GM12878 (cell line): ENCODE data around the gene PIEZO2. TPM values are rescaled to one million over a fixed set of nuclear protein-coding genes. Genes with fewer than 3 reads are reported as not detected.

Experiments used
- ATAC-seq: fragments of 200-7000 bp; cut with Tn5 transposase; 3 replicates; pipeline ENCODE4 v1.9.1; 2020; ENCODE audit warnings: mild to moderate bottlenecking, moderate library complexity
- BruUV-seq: library from RNA; stranded (reverse); fragments of 400-500 nt; replicated peaks from 2 replicates; lab custom pipeline; 2021; lab: Mats Ljungman, UMichigan
- CTCF ChIA-PET: fragments of 300-600 bp; sonication (Branson Sonifier 250); formaldehyde crosslinking; extraction: SDS; loops from one replicate; lab custom pipeline; 2021; ENCODE audit warnings: inconsistent platforms; lab: Yijun Ruan, JAX
- POLR2A ChIA-PET: fragments of 350-600 bp; formaldehyde crosslinking; extraction: SDS; loops from one replicate; lab custom pipeline; 2021; ENCODE audit warnings: inconsistent platforms; lab: Charles Lee
- RAD21 ChIA-PET: fragments of 300-600 bp; sonication (Branson Sonifier 250); formaldehyde crosslinking; loops from one replicate; lab custom pipeline; 2023; ENCODE audit warnings: antibody characterized with exemption; ENCODE audit not compliant: unreplicated experiment; lab: Charles Lee
- SMC1A ChIA-PET: fragments of 300-600 bp; sonication (Branson Sonifier 250); formaldehyde crosslinking; loops from one replicate; lab custom pipeline; 2023; ENCODE audit not compliant: unreplicated experiment, uncharacterized antibody; lab: Charles Lee
- DNase-seq: peaks from one replicate; pipeline ENCODE4 v3.0.0-alpha.2; 2011; ENCODE audit warnings: low read depth, low spot score
- FAIRE-seq: peaks from 3 replicates; lab custom pipeline; 2011; peaks lifted over from hg19 to GRCh38; lab: Jason Lieb, UNC
- H2AFZ ChIP-seq: 2 replicates; pipeline ENCODE4 v1.6.0; 2011; ENCODE audit warnings: low read depth, low read length, control low read depth; ENCODE audit not compliant: control insufficient read depth
- H3K27ac ChIP-seq: 2 replicates; pipeline ENCODE4 v1.5.1; 2011; ENCODE audit warnings: control low read depth; ENCODE audit not compliant: control insufficient read depth, insufficient read depth
- H3K27me3 ChIP-seq, 2 experiments: replicated peaks in 1 of 2; 2 replicates each; pipeline versions ENCODE4 v1.6.0 to v1.6.1; 2011; ENCODE audit warnings: low read length in 1 of 2; ENCODE audit not compliant: control insufficient read depth in 2 of 2, insufficient read depth in 2 of 2
- H3K36me3 ChIP-seq, 2 experiments: 2 replicates each; pipeline ENCODE4 v1.5.1; 2011; ENCODE audit warnings: low read length in 1 of 2; ENCODE audit not compliant: control insufficient read depth in 2 of 2, insufficient read depth in 2 of 2
- H3K4me1 ChIP-seq: 2 replicates; pipeline ENCODE4 v1.6.1; 2011; ENCODE audit warnings: mild to moderate bottlenecking, low read length, moderate library complexity, mixed read lengths; ENCODE audit not compliant: control insufficient read depth, insufficient read depth
- H3K4me2 ChIP-seq: 2 replicates; pipeline ENCODE4 v1.6.0; 2011; ENCODE audit warnings: control low read depth; ENCODE audit not compliant: control insufficient read depth, insufficient read depth
- H3K4me3 ChIP-seq: fragments of 200-600 bp; sonication (generic); 2 replicates; pipeline ENCODE4 v1.5.1; 2016
- H3K79me2 ChIP-seq: 2 replicates; pipeline ENCODE4 v1.6.0; 2011; ENCODE audit warnings: low read length; ENCODE audit not compliant: control insufficient read depth, insufficient read depth
- H3K9ac ChIP-seq: 2 replicates; pipeline ENCODE4 v1.8.0; 2011; ENCODE audit warnings: low read length, control low read depth, mixed read lengths; ENCODE audit not compliant: control insufficient read depth, insufficient read depth
- H3K9me3 ChIP-seq: replicated peaks from 3 replicates; pipeline ENCODE4 v1.5.1; 2011; ENCODE audit warnings: mild to moderate bottlenecking, low read length; ENCODE audit not compliant: control insufficient read depth, insufficient read depth
- H4K20me1 ChIP-seq: 2 replicates; pipeline ENCODE4 v1.6.0; 2011; ENCODE audit not compliant: control insufficient read depth, insufficient read depth
- BACH1 ChIP-seq: fragments of 450-650 bp; IDR thresholded peaks from 2 replicates; pipeline ENCODE4 v1.6.1; 2017; ENCODE audit warnings: mild to moderate bottlenecking, borderline replicate concordance
- CBX3 ChIP-seq: fragments of 200-600 bp; sonication (generic); IDR thresholded peaks from 2 replicates; pipeline ENCODE4 v1.6.1; 2016; ENCODE audit warnings: low read depth, borderline replicate concordance
- DPF2 ChIP-seq: fragments of 450-650 bp; IDR thresholded peaks from 2 replicates; pipeline ENCODE4 v1.6.1; 2017; ENCODE audit warnings: mild to moderate bottlenecking
- ESRRA ChIP-seq: IDR thresholded peaks from 2 replicates; pipeline ENCODE4 v1.6.1; 2012; ENCODE audit warnings: mild to moderate bottlenecking, low read length, improper control_type of control experiment
- ETV6 ChIP-seq, 2 experiments: fragments of 450-650 bp in 1 of 2; IDR thresholded peaks in 1 of 2; conservative IDR thresholded peaks in 1 of 2; 2 replicates each; pipeline ENCODE4 v1.6.1; 2014; ENCODE audit warnings: antibody characterized with exemption in 1 of 2, borderline replicate concordance in 1 of 2, low read depth in 1 of 2, mild to moderate bottlenecking in 1 of 2, moderate library complexity in 1 of 2
- FOXM1 ChIP-seq: IDR thresholded peaks from 2 replicates; pipeline ENCODE4 v1.6.1; 2012; ENCODE audit warnings: low read depth, mild to moderate bottlenecking, inconsistent platforms, low read length, moderate library complexity
- HDAC2 ChIP-seq: fragments of 200-600 bp; sonication (generic); IDR thresholded peaks from 2 replicates; pipeline ENCODE4 v1.6.1; 2017
- LARP7 ChIP-seq: fragments of 450-650 bp; IDR thresholded peaks from 2 replicates; pipeline ENCODE4 v1.6.1; 2017; ENCODE audit warnings: mild to moderate bottlenecking
- NRF1 ChIP-seq: conservative IDR thresholded peaks from 2 replicates; pipeline ENCODE4 v1.6.1; 2011; ENCODE audit warnings: mild to moderate bottlenecking, low read depth, low read length, improper control_type of control experiment
- RAD21 ChIP-seq: IDR thresholded peaks from 2 replicates; pipeline ENCODE4 v1.6.1; 2011; ENCODE audit warnings: mild to moderate bottlenecking, low read depth, low read length, moderate library complexity; ENCODE audit not compliant: insufficient read depth
- TCF7 ChIP-seq: IDR thresholded peaks from 2 replicates; pipeline ENCODE4 v1.6.1; 2014; ENCODE audit warnings: antibody characterized with exemption, borderline replicate concordance
- ZSCAN29 ChIP-seq: fragments of 450-650 bp; IDR thresholded peaks from 2 replicates; pipeline ENCODE4 v1.6.1; 2017; ENCODE audit warnings: mild to moderate bottlenecking, moderate library complexity
- WGBS: methylation state at CpG from one replicate; pipeline ENCODE4 v1.1.6; 2016; ENCODE audit warnings: low lambda C conversion rate; ENCODE audit not compliant: insufficient replicate concordance, insufficient coverage; ENCODE audit errors: missing lambda C conversion rate; 5-methylcytosine and 5-hydroxymethylcytosine counted together
- in situ Hi-C: fragments of 300-500 bp; cut with MboI; formaldehyde crosslinking; loops from 9 replicates; pipeline ENCODE4 v1.14.3; 2018; ENCODE audit warnings: mixed read lengths
- intact Hi-C: fragments of 100-400 bp; cut with micrococcal nuclease; formaldehyde crosslinking; loops from one replicate; pipeline ENCODE4 v1.14.2; 2022; ENCODE audit not compliant: unreplicated experiment
- polyA plus RNA-seq, 11 experiments: library from polyadenylated mRNA; depleted of rRNA in 4 of 11; unstranded in 6 of 11; stranded (reverse) in 5 of 11; fragments of >200 nt; fragmentation: Nextera tagmentation in 4 of 11; fragmentation: Illumina TruSeq in 1 of 11; extraction: Ambion mirVana in 4 of 11; extraction: Trizol in 1 of 11; gene quantifications; 1 replicate in 1 of 11; 2 replicates in 10 of 11; pipeline versions ENCODE4 v1.2.1 to v1.2.3, GENCODE V29; 2011 to 2016; ENCODE audit warnings: inconsistent platforms in 2 of 11, missing spikeins in 2 of 11, low read depth in 1 of 11
- total RNA-seq, 4 experiments: library from RNA; depleted of rRNA in 3 of 4; stranded (reverse); fragments of >200 nt in 3 of 4; fragmentation: Illumina TruSeq in 1 of 4; extraction: Trizol in 1 of 4; gene quantifications; 2 replicates each; pipeline versions ENCODE4 v1.2.1 to v1.2.3, GENCODE V29; 2013 to 2021
- TF ChIP-seq, protein P1 (sequence below): fragments of 450-650 bp; conservative IDR thresholded peaks from 2 replicates; pipeline ENCODE4 v1.6.1; 2017; ENCODE audit warnings: mild to moderate bottlenecking, moderate library complexity
- TF ChIP-seq, protein P2 (sequence below): fragments of 450-650 bp; IDR thresholded peaks from 2 replicates; pipeline ENCODE4 v1.6.1; 2017; ENCODE audit warnings: low read depth, mild to moderate bottlenecking, moderate library complexity
- TF ChIP-seq, protein P3 (sequence below): fragments of 450-650 bp; IDR thresholded peaks from 2 replicates; pipeline ENCODE4 v1.6.1; 2018; ENCODE audit warnings: borderline replicate concordance, mild to moderate bottlenecking; ENCODE audit not compliant: partially characterized antibody
- TF ChIP-seq, protein P4 (sequence below): IDR thresholded peaks from 2 replicates; pipeline ENCODE4 v1.6.1; 2011; ENCODE audit warnings: borderline replicate concordance, low read depth, mild to moderate bottlenecking, moderate library complexity, low read length; ENCODE audit not compliant: insufficient read depth, poor library complexity, severe bottlenecking

Gene PIEZO2
- total and polyA plus RNA-seq, 10 of the 15 experiments (the other 5 are each of a cell fraction or from before 2014, with no cell fraction given), result 6.7 to 42.3 (median 27.4) TPM

DNA sequence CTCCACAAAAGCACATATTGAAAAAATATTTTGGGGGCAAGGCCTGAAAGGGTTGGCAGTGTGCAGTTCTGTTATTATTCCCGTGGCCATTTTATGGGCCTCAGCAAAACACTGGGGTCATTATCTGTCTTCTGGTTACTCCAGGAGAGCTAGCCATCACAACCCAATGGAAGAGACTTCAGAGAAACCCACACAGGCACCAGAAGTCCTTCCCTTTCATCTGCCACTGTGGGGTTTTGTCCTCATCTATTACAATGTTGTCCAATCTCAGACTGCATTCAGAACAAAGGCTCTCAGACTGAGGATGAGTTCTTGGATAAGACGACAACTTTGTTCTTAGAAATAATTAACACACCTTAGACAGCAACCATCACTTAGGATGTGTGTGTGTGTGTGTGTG lies 98.4 kb downstream of the PIEZO2 start:
- BruUV-seq, result no TSS peak
- Histone ChIP-seq H2AFZ (no peak overlapping the region), H3K9me3 (peaks cover 3% of the 10 kb centered on the region; the same call in 2 of the 3 replicates), H4K20me1 (no peaks in the 10 kb centered on the region), H3K36me3 (peaks cover 0 to 5% of the 10 kb centered on the region in 2 experiments; a peak in 1 of 4 replicates), H3K4me1 (peaks cover 15% of the 10 kb centered on the region), H3K9ac (no peak overlapping the region), H3K4me3 (no peak overlapping the region), H3K27ac (no peak overlapping the region; the same call in 1 of the 2 replicates), H3K4me2 (no peak overlapping the region), H3K27me3 (no peaks in the 10 kb centered on the region), H3K79me2 (peaks cover 60% of the 10 kb centered on the region)
- in situ Hi-C loops, result no loop called here
- intact Hi-C loops, result no loop called here
- ChIA-PET POLR2A (interaction anchor here (0.6 to 2.2 kb wide), 3 partner anchors 23 to 242 kb away, joined by 4 to 7 read pairs (median 4); no protein-coding TSS in a partner anchor), CTCF (interaction anchor here (1.0 to 5.6 kb wide), 3 partner anchors 10 to 103 kb away, joined by 3 to 55 read pairs (median 3); no protein-coding TSS in a partner anchor), SMC1A (interaction anchor here (1.0 to 3.8 kb wide), 13 partner anchors 11 to 200 kb away, joined by 3 to 57 read pairs (median 12); no protein-coding TSS in a partner anchor), RAD21 (interaction anchor here (1.0 to 2.9 kb wide), 7 partner anchors 10 to 99 kb away, joined by 3 to 31 read pairs (median 8); no protein-coding TSS in a partner anchor)
- ATAC-seq (peak; percentile 4; the same call in 2 of the 3 replicates), DNase-seq (no peak), FAIRE-seq (no peak)
- 89% methylated on average over 2 of the region's 2 CpGs for WGBS
- TF ChIP-seq, protein P1, sequence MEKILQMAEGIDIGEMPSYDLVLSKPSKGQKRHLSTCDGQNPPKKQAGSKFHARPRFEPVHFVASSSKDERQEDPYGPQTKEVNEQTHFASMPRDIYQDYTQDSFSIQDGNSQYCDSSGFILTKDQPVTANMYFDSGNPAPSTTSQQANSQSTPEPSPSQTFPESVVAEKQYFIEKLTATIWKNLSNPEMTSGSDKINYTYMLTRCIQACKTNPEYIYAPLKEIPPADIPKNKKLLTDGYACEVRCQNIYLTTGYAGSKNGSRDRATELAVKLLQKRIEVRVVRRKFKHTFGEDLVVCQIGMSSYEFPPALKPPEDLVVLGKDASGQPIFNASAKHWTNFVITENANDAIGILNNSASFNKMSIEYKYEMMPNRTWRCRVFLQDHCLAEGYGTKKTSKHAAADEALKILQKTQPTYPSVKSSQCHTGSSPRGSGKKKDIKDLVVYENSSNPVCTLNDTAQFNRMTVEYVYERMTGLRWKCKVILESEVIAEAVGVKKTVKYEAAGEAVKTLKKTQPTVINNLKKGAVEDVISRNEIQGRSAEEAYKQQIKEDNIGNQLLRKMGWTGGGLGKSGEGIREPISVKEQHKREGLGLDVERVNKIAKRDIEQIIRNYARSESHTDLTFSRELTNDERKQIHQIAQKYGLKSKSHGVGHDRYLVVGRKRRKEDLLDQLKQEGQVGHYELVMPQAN, result no peak
- TF ChIP-seq FOXM1 (no peak), NRF1 (no peak), TCF7 (no peak), ZSCAN29 (no peak), RAD21 (no peak), DPF2 (no peak), ESRRA (no peak), LARP7 (no peak), HDAC2 (no peak), ETV6 (conservative IDR thresholded peaks at IDR 0.05 in 1 of 2, IDR thresholded peaks at IDR 0.05 in 1 of 2; ENCODE audit: borderline replicate concordance in 1 of 2, low read depth in 1 of 2) (no peak), CBX3 (no peak), BACH1 (no peak)
- TF ChIP-seq, protein P2, sequence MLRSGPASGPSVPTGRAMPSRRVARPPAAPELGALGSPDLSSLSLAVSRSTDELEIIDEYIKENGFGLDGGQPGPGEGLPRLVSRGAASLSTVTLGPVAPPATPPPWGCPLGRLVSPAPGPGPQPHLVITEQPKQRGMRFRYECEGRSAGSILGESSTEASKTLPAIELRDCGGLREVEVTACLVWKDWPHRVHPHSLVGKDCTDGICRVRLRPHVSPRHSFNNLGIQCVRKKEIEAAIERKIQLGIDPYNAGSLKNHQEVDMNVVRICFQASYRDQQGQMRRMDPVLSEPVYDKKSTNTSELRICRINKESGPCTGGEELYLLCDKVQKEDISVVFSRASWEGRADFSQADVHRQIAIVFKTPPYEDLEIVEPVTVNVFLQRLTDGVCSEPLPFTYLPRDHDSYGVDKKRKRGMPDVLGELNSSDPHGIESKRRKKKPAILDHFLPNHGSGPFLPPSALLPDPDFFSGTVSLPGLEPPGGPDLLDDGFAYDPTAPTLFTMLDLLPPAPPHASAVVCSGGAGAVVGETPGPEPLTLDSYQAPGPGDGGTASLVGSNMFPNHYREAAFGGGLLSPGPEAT, result no peak
- TF ChIP-seq, protein P3, sequence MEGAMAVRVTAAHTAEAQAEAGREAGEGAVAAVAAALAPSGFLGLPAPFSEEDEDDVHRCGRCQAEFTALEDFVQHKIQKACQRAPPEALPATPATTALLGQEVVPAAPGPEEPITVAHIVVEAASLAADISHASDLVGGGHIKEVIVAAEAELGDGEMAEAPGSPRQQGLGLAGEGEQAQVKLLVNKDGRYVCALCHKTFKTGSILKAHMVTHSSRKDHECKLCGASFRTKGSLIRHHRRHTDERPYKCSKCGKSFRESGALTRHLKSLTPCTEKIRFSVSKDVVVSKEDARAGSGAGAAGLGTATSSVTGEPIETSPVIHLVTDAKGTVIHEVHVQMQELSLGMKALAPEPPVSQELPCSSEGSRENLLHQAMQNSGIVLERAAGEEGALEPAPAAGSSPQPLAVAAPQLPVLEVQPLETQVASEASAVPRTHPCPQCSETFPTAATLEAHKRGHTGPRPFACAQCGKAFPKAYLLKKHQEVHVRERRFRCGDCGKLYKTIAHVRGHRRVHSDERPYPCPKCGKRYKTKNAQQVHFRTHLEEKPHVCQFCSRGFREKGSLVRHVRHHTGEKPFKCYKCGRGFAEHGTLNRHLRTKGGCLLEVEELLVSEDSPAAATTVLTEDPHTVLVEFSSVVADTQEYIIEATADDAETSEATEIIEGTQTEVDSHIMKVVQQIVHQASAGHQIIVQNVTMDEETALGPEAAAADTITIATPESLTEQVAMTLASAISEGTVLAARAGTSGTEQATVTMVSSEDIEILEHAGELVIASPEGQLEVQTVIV, result no peak
- TF ChIP-seq, protein P4, sequence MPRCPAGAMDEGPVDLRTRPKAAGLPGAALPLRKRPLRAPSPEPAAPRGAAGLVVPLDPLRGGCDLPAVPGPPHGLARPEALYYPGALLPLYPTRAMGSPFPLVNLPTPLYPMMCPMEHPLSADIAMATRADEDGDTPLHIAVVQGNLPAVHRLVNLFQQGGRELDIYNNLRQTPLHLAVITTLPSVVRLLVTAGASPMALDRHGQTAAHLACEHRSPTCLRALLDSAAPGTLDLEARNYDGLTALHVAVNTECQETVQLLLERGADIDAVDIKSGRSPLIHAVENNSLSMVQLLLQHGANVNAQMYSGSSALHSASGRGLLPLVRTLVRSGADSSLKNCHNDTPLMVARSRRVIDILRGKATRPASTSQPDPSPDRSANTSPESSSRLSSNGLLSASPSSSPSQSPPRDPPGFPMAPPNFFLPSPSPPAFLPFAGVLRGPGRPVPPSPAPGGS, result no peak
